CD4-positive, alpha-beta T cell treated with Interleukin-4 for 1 hour (primary cell): Measurements from ENCODE around the gene NFATC1.

Experiments used
- DNase-seq, 2 donors: peaks; one replicate each; pipeline ENCODE4 v3.0.0-alpha.2; 2020 to 2022

Gene NFATC1

DNA sequence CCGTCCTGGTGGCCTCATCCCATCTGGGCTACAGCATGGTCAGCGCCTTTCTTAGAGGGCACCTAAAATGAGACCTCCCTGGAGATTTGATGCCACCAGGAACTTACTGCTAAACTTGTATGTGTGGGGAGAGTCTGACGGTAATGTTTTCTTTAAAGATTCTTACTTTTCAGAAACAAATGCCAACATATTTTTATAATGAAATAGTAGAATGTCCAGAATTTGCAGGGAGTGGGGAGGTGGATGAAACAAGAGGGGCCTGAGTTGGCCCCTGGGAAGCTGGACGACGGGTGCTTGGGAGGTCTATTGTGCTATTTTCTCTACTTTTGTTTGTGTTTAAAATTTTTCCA is 165.1 kb downstream of the NFATC1 start:
- no peak for DNase-seq

DNA sequence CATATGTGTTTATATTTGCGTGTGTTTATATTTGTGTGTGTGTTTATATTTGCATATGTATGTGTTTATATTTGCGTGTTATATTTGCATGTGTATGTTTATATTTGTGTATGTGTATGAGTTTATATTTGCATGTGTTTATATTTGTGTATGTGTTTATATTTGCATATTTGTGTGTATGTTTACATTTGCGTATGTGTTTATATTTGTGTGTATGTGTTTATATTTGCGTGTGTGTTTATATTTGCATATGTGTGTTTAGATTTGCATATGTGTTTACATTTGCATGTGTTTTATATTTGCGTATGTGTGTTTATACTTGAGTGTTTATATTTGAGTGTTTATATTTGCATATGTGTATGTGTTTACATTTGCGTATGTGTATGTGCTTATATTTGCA is 168.2 kb downstream of the NFATC1 start:
- DNase-seq = no peak

DNA sequence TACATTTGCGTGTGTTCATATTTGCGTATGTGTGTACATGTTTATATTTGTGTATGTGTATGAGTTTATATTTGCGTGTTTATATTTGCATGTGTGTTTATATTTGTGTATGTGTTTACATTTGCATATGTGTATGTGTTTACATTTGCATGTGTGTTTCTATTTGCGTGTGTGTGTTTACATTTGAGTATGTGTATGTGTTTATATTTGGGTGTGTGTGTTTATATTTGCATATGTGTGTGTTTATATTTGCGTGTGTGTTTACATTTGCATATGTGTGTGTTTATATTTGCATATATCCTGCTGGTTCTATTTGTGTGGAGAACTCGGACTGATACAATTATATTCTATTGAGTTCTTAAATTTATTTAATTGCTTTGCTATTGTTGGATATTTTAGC is 168.7 kb downstream of the NFATC1 start:
- DNase-seq = no peak

DNA sequence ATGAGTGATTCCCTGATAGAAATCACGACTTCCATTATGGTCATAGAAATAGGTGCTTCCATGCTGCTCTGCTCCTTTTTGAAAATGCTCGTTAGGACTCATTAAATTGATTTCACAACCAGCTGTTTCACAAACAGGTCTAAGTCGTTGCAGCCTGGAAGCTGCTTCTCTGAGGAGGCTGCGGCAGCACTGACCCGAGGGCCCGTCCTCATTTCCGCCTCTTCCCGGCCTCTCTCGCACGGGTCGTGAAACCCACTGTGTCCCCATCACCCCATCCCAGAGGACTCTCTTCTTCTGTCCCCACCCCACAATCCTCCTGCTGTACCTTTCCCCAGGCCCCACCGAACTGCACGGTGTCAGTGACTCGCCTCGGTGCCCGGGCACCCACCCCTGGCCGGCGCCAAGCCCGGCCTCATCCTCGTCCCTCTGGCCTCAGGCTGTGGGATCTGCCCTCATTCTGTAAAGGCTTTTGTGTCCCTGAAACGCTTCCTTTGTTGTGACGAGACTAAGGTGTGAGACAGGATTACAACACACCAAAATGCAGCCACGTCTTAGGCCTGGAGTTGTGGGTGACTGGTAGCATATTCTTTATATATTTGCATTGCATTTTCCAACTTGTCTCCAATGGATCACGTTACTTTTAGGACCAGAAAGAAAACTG is 171.2 kb downstream of the NFATC1 start:
- no peak for DNase-seq

DNA sequence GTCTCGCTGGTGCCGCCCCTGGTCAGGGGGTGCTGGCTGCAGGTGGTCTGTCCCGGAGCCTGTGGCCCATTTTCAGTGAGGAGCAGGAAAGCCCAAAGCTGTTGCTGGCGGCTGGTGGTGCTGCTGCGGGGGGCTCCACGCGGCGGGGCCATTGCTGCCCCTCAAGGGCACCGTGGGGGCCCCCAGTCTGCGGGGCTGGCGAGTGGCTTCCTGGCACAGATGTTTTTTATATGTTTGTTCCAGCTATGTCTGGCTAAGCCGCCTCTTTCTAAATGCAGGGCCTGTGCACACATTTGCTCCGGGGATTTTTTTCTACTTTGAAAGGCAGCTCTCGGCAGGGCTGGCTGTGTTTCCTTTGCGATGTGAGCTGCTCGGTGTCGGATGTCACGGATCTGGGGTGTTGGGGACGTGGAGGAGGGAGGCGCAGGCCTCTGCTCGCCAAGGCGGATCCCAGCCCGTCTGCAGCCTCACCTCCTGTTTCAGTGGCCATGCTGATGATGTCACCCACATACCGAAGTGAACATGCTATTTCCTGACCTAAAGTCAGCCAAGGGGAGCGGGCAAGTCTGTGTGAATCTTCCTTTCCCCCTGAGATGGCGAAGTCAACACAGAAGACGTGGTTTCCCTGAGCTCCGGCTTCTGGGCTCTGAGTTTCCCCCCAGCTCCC is 171.9 kb downstream of the NFATC1 start:
- DNase-seq = no peak

DNA sequence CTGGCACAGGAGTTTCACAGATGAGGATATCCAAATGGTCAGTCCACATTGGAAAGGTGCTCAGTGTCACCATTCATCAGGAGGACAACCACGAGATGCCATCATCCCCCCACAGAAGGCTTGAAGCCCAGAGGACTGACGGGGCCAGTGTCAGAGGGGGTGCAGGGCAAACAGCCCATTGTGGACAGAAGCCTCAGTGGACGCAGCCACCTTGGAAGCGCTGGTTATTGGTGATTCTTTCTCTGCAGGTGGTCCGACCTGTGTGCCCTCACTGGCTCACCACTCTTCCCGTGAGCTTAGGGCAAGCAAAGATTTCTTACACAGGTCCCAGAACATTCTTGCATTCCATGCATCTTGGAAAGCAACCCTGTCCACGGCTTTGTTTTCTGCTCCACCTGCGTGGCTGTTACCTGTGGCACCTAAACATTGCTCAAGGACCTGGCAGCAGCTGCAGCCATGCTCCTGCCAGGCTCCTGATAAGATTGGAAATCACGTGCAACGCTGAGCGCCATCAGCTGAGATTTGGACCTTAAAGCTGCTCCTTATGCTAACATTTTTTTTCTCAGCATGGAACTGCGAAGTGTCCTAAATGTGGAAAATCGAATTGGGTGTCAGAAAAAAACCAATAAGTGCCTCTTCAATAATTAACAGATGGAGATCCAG is 172.9 kb downstream of the NFATC1 start:
- DNase-seq = no peak

DNA sequence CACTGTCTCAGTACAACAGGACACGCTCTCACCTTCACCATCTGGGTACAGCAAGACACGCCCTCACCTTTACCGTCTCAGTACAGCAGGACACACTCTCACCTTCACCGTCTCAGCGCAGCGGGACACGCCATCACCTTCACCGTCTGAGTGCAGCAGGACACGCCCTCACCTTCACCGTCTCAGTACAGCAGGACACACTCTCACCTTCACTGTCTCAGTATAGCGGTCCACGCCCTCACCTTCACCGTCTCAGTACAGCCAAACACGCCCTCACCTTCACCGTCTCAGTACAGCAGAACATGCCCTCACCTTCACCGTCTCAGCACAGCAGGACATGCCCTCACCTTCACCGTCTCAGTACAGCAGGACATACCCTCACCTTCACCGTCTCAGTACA is 174.0 kb downstream of the NFATC1 start:
- DNase-seq = no peak

DNA sequence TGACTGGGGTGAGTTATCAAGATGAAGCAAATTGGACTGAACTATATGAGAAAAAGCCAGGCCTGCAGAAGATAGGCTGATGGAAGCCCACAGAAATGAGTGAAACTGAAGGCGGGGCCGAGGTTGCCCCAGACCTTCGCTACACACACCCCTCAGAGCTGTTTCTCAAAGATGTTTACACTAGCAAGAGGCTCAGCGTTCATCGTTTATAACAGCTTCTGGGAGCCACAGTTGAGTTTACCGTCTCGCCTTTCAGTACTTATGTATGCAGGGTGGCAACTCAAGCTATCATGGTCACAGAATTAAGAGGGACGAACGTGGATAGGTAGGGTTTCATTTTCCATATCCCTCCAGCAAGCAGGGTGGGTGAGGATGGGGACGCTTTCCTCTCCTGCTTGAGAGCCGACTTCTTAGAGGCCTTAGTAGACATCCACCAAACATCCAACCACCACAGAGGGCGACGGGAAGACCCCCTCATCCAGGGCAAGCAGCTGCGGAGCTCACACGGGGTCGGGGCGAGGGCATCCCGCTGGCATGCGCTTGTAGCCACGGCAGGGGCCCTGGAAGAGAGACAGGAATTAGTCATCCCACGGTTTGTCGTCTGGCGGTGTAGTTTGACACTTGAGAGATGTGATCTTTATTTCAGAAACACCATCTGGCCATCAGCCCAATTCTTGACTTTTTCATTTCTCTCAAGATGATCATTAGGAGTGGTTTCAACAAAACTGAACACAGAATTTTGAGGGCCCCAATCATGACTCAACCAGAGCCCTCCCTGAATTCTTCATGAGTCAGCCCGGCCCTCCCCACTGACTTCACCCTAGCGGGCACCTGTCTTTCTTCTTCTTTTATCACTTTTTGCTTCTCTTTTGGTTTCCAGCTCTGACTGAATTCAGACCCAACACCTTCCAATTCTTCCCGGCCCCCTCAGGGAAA is 174.8 kb downstream of the NFATC1 start:
- no peak for DNase-seq

DNA sequence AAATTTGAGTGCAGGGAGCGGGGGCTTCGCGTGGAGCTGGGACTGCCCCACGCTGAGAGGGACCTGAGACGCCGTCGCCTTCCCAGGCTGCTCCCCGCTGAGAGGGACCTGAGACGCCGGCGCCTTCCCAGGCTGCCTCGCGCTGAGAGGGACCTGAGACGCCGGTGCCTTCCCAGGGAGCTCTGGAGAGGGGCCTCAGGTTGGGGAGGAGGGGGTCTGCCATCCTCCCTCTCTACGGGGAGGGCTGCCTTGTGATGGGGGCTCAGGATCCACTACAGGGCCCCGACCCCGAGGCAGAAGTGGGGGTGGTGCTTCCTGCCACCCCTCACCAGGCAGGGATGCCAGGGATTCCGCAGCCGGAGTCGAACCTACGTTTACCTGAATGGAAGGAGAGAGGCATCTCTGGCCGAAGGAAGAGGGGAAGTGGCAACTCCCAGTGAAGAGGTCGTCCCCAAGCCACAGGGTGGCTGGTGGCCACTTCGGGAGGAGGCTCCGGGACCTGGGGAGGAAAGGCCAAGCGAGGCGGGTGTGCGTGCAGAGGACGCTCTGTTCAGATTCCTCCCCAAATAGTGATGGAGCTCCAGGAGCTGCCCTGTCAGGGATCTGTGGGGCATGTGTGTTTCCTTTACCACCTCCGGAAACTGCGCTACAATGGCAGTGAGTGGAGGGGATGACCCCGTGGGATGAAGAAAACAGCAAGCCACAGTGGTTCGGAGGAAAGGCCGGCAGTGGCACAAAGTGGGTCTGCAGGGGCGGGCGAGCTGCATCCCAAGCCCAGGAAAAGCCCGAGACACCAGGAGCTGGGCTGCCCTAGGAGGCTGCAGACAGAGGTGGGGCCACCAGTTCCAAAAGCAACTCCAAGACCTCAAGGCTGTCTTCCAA is 175.7 kb downstream of the NFATC1 start:
- DNase-seq = no peak

DNA sequence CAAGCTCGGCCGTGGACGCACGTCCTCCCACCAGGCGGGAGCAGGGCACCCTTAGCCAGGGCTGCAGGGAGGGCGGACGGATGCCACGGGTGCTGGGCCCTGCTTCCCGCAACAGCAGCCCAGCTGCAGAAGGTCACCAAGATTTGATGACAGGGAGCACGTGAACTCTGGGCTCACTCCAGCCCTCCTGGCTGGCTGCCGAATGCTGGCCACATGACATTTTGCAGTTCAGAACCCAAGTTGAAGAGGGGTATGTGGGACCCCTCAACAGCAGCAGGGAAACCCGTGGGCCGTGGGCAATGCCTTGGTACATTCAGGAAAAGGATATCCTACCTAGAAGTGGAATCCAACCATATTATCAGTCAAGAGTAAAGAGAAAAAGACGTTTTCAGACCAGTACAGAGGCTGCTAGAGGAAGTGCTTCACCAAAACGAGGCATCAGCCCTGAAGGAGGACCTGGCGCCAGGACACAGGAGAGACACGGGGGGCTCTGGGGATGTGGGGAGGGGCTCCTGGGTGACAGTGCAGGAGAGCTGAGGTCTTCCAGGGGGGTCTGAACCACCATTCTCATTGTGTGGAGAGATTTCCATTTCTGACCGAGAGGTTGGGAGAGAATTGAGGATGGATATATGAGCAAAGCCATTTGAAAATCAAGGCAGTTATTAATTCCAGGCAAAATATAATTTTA is 176.5 kb downstream of the NFATC1 start:
- DNase-seq = no peak

DNA sequence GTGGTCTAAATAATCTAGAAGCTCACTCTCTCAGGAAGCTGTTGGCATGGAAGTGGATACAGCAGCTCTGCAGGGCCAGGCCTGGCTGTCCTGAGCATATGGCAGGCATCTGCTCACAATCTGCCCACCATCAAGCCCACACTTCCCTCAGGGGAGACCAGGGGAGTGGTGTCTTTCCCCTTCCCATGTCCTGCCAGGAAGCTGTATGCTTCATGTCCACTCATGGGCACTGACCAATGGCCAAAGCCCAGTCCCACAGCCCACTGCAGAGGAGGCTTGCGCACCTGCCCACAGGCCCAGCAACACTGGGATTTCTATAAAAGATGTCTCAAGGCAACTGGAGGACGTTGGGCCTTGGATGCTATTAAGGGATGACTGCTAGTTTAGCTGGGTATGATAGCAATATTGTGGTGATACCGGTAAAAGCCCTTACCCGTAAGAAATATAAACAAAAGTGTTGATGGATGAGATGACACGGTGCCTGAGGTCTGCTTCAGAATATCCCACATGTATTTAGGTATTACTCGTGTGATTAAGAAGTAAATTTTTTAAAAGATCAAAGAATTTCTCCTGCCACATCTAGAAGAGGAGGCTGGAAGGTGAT is 177.2 kb downstream of the NFATC1 start:
- DNase-seq = no peak

DNA sequence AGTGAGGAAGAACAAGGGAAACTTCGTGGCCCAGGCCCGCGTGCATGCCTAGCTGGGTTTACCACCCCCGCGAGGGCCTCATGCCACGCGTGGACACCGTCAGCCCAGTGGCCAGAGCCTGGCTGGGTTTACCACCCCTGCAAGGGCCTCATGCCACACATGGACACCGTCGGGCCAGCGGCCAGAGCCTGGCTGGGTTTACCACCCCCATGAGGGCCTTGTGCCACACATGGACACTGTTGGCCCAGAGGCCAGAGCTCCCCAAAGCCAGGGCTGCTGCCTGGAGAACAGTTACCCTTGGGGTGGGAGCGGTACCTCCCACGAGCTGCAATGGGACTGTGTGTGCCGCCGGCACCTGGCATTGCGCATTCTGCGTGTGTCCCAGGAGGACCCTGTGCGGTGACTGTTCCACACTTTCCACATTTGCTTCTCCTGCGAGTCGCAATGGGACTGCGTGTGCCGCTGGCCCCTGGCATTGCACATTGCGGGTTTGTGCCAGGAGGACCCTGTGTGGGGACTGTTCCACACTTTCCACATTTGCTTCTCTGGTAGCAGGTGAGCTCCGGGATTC is 178.3 kb downstream of the NFATC1 start:
- DNase-seq = no peak

DNA sequence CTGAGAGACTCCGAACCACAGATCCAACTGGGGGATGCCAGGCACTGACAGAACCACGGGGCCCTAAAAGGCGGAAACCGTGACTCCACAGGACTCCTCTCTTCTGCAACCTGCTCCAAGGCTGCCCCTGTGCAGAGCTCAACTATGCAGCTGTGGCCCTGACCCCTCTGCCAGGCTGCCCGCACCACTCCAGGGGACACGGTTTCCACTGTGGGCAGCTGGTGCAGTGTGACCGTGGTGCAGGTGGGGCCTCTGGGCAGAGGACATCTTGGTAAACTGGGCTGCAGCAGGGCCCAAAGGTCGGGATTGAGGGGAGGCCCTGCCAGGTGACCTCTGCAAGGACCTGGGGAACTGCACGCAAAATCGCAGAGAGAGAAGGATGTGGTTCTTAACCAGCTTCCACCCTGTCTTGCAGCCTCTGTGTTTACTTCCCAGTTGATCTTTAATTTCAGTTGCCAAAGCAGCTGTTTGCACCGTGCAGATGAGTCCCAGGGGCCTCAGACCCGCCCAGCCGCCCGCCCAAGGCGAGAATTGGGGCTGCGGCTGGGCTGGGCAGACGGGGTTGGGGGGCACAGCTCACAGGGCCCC is 179.3 kb downstream of the NFATC1 start:
- no peak for DNase-seq

DNA sequence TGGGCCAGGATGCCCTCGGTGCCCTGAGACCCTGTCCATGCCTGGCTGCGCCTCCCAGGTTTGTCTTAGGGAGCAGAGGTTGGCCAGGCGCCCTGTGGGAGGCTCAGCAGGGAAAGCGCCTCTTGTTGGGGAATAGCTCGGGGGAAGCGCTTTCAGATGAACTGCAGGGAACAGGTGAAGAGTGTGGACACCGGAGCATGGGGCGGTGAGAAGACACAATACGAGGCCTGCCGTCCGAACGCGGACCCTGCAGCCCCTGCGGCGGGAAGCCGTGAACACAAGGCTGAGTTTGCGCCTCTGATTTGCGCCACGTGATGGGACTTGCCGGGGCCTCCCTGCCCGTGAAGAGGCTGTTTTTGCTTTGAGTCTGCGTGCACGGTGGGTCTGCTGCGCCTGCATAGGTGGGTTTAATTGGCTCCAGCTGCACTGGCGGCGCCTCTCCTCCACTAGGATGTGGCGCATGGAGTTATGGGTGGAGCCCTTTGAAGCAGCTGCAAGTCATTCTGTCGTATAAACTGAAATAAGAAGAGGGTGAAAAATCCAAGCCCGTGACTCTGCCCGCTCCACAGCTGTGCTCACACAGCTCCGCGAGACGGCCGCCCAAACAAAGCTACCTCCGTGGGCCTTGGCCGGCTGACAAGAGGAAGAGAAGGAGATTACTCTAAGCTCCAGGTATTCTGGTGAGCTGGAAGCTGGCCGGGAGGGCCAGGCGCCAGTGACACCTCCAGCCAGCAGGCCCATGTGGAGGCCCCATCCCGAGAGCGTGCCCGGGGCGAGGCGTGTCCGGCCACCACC is 180.4 kb downstream of the NFATC1 start:
- no peak for DNase-seq

DNA sequence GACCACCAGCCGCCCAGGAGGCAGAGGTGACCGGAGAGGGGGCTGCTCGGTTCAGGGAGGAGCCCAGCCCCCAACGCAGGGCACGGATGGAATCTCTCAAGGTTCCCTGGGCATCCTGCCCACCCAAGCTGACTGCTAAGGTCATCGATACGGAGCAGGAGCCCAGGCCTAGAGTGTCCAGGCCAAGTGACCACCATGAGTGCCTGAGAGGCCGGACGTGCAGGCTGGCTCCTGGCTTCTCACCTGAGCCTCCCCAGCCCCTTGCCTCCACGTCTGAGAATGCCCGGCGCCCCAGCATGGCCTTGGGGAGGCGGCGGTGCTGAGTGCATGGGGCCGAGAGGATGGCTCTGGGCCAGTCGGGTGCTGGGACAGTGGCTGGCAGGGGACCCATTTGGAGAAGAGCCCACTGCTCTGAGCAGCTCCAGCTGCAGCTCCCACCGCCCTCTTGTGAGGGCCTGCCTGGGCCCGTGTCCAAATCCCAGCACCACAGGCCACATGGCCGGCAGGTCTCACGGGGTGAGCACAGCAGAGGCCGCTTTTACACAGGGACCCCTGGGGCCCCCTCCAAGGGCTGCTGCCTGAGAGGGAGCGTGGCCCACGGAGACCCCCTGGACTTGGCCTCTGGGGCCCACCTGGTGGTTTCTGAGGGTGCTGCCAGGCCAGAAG is 181.1 kb downstream of the NFATC1 start:
- no peak for DNase-seq

DNA sequence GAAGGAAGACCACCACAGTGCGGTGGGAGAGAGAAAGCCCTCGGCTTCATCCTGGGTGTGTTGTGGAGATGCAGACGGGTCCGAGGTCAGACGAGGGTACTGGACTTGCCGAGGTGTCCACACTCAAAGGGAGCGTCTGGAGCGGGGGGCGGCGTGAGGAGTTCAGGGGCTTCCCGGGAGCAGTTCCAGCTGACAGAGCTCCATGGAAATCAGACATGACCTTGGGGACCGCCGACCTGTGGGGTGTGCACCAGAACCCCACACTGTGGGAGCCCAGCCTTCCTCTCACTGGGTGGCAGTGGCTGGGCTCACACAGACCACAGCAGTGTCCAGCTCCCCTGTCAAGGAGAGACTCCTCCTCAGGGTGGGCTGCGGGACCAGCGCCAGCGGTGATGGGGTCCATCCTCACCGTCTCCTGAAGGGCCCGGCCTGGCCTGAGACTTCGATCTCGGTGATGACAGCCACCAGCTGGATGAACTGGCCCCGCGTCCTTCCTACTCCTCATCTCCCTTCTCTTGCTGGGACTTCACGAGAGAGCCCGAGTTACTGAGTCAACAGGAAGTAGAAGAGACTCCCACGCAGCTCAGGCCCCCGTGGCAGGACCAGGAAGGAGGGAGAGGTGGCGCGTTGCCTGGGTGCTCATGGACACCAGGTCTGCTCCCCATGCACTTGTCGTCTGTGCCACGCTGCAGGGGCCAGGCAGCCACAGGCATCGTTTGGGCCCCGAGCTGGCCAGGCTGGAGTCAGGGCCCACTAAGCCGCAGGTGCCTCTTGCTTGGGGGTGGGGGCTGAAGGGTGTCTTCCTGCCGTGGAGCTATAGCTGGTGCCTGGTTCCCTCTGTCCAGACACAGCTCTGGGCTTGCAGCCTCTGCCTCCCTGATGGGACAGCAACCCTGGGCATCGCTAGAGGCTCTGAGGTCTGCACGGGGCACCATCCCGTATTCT is 182.0 kb downstream of the NFATC1 start:
- DNase-seq = no peak

DNA sequence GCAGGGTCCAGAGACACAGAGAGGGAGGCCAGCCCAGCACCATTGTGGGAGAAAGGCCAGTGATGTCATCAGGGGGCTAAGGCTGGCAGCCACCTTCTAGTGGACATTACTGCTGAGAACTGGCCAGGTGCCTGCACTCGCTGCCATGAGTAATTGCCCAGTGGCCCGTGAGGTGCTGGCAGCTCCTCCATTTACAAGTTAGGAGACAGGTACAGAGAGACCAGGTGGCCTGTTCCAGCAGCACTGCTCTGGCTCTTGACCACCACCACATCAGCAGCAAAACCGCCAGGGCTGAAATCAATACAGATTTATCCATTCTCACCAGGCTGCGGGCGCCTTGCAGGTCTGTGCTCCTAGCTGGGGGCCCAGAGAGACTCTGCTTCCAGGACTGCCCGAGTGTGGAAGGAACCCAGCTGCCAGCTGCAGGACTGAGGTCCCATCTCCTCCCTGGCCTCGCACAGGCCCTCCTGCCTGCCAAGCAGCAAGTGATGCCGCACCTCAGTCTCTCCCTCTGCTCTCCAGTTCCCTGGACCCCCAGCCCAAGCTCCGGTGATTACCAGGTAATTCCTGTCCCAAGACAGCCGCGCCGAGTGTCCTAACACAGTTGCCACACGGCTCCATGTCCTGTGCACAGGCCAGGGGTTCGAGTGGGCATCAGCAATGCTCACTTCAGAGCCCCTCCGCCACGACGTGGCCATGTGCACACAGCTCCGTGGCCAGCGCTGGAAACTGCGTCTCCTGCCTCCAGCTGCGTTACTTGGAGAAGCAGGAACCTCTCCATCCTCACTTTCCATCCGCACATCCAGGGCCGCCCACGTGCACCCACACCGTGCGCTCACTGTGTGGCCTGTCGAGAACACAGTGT is 182.9 kb downstream of the NFATC1 start:
- DNase-seq = no peak
